Skeletal muscle satellite cell (primary cell): ENCODE measurements around the gene DDIT3.

Experiments
- H3K27me3 ChIP-seq: 2 replicates; pipeline ENCODE4 v1.7.0; 2013; ENCODE audit warnings: low read length; ENCODE audit not compliant: control insufficient read depth, insufficient read depth
- H3K36me3 ChIP-seq: 2 replicates; pipeline ENCODE4 v1.7.0; 2013; ENCODE audit warnings: mild to moderate bottlenecking, control low read depth, low read length; ENCODE audit not compliant: insufficient read depth
- H3K4me1 ChIP-seq: 2 replicates; pipeline ENCODE4 v1.7.0; 2013; ENCODE audit warnings: low read length; ENCODE audit not compliant: control insufficient read depth, insufficient read depth
- H3K4me2 ChIP-seq: 2 replicates; pipeline ENCODE4 v1.7.0; 2013; ENCODE audit warnings: mild to moderate bottlenecking, low read length
- H3K4me3 ChIP-seq: 2 replicates; pipeline ENCODE4 v1.7.0; 2013; ENCODE audit warnings: low read length
- H3K9ac ChIP-seq: 2 replicates; pipeline ENCODE4 v1.7.0; 2013; ENCODE audit warnings: mild to moderate bottlenecking, low read depth, low read length, moderate library complexity
- H3K9me3 ChIP-seq: replicated peaks from 2 replicates; pipeline ENCODE4 v1.7.0; 2013; ENCODE audit warnings: mild to moderate bottlenecking, control low read depth, low read length

Gene DDIT3

DNA sequence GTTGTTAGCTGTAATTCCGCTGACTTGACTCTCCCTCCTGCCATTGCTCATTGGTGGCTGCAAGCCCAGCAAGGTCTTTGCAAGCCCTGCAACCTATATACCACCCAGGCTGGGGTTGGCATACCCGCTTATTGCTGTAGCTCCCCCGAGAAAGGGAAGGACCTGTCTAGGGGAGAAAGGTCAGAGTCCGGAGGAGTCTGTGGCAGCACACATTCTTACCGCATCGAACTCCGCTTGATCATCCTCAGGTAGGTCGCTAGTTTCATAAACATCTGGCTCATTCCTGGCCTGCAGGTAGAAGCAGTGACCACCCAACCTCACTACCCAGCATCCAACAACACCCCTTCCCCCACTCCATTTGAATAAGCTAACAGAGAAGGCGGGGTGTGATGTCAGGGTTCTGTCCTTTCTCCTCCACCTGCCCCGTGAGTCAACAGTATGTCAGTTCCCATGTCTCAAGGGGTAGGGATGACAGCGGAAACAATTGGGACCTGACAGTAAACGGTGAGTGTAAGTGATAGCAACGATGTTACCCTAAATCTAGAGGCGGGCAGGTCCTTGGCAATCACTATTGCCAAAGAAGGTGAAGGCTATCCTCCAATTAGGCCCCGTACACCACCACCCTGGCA lies 25.6 kb upstream of the DDIT3 start:
- H3K4me2 ChIP-seq = peak overlapping the region; percentile 99
- H3K36me3 ChIP-seq = peaks cover 21% of the 10 kb centered on the region
- peaks cover 25% of the 10 kb centered on the region for H3K27me3 ChIP-seq
- peaks cover 22% of the 10 kb centered on the region for H3K4me1 ChIP-seq
- H3K9me3 ChIP-seq = no peaks in the 10 kb centered on the region
- H3K4me3 ChIP-seq = peak overlapping the region; percentile 78
- peak overlapping the region; percentile 97 for H3K9ac ChIP-seq

DNA sequence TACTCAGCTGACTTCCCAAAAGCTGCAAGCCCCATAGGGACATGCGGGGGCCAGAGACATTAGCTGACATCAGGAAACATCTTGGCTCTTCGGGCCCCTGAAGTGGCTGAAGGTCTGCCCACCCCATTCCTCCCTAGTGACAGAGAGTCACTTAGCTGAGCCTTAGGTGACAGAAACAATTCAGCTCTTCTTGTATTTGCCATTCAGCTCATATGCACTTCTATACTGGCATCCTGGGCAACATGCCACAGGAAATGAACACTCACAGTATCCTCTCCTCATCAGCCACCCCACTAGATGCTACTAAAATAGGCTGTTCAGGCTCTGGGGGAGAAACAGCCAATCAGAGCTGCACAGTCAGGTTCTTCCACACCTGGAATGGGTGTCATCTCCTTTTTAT lies 23.3 kb upstream of the DDIT3 start:
- H3K4me2 ChIP-seq = no peak overlapping the region
- no peak overlapping the region for H3K9ac ChIP-seq
- no peak overlapping the region for H3K4me3 ChIP-seq
- H3K36me3 ChIP-seq = peaks cover 37% of the 10 kb centered on the region
- no peaks in the 10 kb centered on the region for H3K9me3 ChIP-seq
- H3K4me1 ChIP-seq = peaks cover 17% of the 10 kb centered on the region
- H3K27me3 ChIP-seq = peaks cover 5% of the 10 kb centered on the region

DNA sequence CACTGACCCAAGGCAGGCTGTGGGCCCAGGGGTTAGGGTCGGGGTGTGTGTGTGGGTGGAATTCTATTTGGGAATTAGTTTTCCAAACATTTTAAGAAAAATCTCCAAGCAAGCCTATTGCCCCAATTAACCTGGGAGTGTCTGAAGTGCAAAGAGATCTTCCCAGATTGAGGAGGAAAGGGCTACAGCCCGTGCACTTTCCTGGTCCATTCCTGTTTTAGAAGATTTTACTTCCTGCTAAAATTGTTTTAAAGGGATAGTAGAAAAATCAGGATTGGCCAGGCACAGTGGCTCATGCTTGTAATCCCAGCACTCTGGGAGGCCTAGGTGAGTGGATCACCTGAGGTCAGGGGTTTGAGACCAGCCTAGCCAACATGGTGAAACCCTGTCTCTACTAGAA lies 21.4 kb upstream of the DDIT3 start:
- H3K36me3 ChIP-seq = peaks cover 50% of the 10 kb centered on the region
- no peak overlapping the region for H3K4me3 ChIP-seq
- H3K4me1 ChIP-seq = peaks cover 17% of the 10 kb centered on the region
- H3K9ac ChIP-seq = no peak overlapping the region
- H3K27me3 ChIP-seq = no peaks in the 10 kb centered on the region
- H3K9me3 ChIP-seq = no peaks in the 10 kb centered on the region
- no peak overlapping the region for H3K4me2 ChIP-seq

DNA sequence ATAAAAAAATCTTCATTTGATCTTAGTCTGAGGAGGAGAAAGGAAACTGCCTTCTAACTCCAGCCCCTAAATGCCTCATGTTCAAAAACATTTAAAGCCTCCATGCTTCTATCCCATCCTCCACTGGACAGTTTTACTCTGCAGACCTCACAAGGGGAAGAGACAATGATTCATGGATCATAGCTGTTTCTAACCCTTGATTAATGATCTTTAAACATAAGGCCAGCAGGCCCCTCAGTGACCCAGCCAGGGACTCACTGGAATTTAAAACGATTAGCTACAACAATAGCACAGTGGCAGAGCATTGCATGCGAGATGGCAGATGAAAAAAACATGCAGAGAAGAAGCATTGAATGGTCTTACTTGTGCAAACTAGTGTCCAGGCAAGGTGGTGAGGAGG lies 20.7 kb upstream of the DDIT3 start:
- H3K4me3 ChIP-seq = no peak overlapping the region
- H3K9me3 ChIP-seq = no peaks in the 10 kb centered on the region
- H3K9ac ChIP-seq = no peak overlapping the region
- peaks cover 53% of the 10 kb centered on the region for H3K36me3 ChIP-seq
- no peak overlapping the region for H3K4me2 ChIP-seq
- H3K4me1 ChIP-seq = peaks cover 14% of the 10 kb centered on the region
- no peaks in the 10 kb centered on the region for H3K27me3 ChIP-seq

DNA sequence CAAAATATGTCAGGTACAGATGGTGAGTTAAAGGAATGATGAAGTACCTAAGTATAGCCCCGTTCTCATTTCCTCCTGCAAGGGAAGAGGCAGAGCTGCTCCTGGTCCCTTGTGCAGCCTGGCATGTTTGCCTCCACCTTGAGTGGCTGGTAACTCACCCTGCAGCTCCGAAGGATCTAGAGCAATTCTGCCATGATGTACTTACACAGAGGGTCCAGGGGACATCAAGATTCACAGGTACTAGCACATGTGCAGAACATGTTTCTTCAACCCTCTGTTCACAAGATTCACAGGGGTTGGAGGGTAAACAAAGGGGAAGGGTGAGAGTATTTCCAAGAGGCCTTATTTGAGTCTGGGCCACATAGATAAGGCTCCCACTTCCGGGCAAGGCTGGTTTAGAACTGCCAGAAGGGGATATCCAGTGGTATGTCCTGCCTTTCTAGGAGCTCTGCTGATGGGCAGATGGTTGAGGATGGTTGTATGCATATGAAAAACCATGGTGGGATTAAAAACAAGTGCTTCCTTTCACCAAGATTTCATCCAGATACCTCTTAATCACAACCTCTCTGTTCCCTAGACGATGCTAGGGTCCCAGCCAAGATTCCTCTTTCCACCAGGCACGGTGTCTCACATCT lies 18.9 kb upstream of the DDIT3 start:
- peaks cover 6% of the 10 kb centered on the region for H3K4me1 ChIP-seq

DNA sequence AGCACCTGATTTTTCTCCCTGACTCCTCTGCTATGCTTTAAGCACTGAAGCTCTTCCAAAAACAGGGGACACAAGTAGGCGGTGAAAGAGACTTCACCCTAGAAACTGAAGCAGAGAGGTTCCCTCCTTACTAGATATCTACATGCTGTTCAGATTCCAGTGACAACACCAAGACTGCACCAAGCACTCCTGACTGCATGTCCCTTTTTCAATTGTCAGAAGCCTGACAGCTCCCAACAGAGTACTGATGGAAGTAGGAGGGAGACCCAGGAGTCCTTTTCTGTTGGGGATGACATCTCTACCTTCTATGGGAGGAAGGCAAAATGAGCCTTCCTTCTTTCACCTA lies 16.3 kb upstream of the DDIT3 start:
- Histone ChIP-seq H3K27me3 (no peaks in the 10 kb centered on the region), H3K4me2 (no peak overlapping the region), H3K4me1 (peaks cover 6% of the 10 kb centered on the region), H3K9me3 (no peaks in the 10 kb centered on the region), H3K4me3 (no peak overlapping the region), H3K36me3 (peaks cover 76% of the 10 kb centered on the region), H3K9ac (no peak overlapping the region)

More for the DNA sequence above, 18.9 kb upstream of the DDIT3 start:
- no peak overlapping the region for H3K4me2 ChIP-seq
- H3K36me3 ChIP-seq = peaks cover 58% of the 10 kb centered on the region
- H3K9me3 ChIP-seq = no peaks in the 10 kb centered on the region
- no peak overlapping the region for H3K9ac ChIP-seq
- no peaks in the 10 kb centered on the region for H3K27me3 ChIP-seq
- no peak overlapping the region for H3K4me3 ChIP-seq

DNA sequence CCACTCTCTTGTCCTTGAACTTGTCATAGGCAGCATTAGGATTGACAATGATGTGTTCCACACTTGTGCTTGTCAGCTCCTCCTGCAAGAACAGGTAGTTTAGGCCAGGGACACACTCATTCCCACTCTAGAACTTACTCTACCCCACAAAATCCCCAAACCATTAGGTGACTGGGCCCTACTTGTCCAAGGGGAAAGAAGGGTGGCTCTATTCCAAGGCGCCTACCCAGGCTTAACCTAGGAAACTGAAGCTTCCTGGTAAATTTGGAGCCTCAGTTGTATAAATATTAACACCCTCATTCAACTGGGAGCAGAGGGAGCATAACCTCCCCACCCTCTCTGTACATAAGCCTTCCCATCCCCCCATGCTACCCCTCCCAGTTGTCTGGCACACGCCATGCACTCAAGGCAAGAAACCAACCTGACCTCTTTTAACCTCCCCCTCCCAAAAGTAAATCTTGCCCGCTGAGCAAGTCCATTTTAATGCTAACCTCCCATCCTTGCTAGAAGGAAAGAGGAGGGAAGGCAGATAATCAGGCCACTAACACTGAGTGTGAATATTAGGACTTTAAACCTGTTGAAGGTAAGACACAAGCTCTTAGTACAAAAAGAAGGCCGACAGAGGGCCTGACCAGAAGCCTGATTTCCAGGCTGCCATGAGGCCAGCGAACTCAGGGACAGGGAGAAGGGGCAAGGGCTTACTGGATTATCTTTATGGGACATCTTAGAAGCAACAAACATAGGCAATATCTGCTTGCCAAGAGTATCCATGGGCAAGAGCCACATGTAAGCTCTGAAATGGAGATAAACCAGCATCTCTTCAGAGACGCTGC lies 15.7 kb upstream of the DDIT3 start:
- H3K27me3 ChIP-seq = no peaks in the 10 kb centered on the region
- H3K4me1 ChIP-seq = peaks cover under 1% of the 10 kb centered on the region
- H3K4me3 ChIP-seq = no peak overlapping the region
- H3K4me2 ChIP-seq = no peak overlapping the region
- H3K36me3 ChIP-seq = peaks cover 76% of the 10 kb centered on the region
- H3K9ac ChIP-seq = no peak overlapping the region
- H3K9me3 ChIP-seq = no peaks in the 10 kb centered on the region

DNA sequence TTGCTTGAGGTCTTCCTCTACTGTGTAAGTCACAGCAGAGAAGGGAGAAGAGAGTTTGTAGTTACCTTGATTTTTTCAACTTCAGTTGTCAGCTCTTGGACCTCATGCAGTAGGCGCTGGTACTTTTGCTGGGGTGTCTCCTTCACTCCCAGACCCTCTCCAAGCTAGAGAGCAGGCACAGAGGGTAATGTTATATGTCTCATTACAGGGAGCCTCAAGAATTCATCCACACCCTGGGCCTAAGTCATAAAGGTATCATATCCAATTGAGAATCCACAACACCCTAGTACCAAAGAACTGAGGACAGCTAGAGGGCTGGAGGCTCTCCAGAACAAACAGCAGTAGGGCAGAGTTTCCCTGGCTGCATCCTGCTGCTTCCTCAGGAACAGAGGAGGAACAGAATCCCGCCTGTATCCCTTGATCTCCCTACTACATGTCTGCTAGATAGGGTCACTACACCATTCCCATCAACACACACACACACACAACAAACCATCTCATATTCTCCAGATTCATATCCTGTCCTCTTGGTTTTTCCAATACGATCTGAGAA lies 14.8 kb upstream of the DDIT3 start:
- Histone ChIP-seq H3K4me1 (no peaks in the 10 kb centered on the region), H3K27me3 (no peaks in the 10 kb centered on the region), H3K9ac (no peak overlapping the region), H3K36me3 (peaks cover 81% of the 10 kb centered on the region), H3K9me3 (no peaks in the 10 kb centered on the region), H3K4me2 (no peak overlapping the region), H3K4me3 (no peak overlapping the region)

DNA sequence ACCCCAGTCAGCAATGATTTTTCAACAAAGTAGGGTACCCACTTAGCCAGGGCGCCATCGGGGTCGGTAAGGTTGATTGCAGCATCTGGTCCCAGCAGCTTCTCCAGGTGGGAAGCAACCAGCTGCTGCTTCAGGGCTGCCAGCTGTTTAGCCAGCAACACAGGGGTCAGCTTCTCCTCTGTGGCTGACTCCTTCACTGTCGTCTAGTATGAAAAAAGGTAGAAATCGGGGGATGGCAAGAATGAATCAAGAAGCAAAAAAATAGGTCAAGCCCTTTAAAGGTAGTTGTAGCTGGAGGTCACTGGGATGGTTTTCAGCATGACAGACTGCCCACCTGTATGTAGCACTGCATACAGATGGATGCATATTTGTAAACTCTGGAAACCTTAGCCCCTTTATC lies 13.9 kb upstream of the DDIT3 start:
- no peaks in the 10 kb centered on the region for H3K4me1 ChIP-seq
- no peaks in the 10 kb centered on the region for H3K9me3 ChIP-seq
- no peak overlapping the region for H3K4me2 ChIP-seq
- H3K27me3 ChIP-seq = no peaks in the 10 kb centered on the region
- H3K9ac ChIP-seq = no peak overlapping the region
- H3K4me3 ChIP-seq = no peak overlapping the region
- H3K36me3 ChIP-seq = peaks cover 81% of the 10 kb centered on the region

DNA sequence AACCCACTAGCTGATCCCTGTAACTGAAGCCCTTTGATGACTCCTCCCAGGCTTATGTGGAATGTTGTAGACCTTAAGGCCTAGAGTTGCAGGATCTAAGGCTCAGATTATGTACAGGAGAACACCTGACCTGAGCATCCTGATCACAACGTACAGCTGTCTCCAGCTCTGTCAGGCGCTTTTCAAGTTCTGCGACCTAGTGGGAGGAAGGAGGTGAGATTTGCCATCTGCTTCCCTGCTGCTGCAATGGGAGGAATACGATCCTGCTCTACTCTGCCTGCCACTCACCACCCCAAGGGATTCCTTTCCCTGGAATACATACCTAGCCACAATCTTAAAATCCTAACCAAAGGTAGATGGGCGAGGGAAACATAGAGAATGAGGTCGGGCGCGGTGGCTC lies 12.8 kb upstream of the DDIT3 start:
- Histone ChIP-seq H3K27me3 (no peaks in the 10 kb centered on the region), H3K4me3 (no peak overlapping the region), H3K4me2 (no peak overlapping the region), H3K9ac (no peak overlapping the region), H3K9me3 (no peaks in the 10 kb centered on the region), H3K4me1 (no peaks in the 10 kb centered on the region), H3K36me3 (peaks cover 81% of the 10 kb centered on the region)

DNA sequence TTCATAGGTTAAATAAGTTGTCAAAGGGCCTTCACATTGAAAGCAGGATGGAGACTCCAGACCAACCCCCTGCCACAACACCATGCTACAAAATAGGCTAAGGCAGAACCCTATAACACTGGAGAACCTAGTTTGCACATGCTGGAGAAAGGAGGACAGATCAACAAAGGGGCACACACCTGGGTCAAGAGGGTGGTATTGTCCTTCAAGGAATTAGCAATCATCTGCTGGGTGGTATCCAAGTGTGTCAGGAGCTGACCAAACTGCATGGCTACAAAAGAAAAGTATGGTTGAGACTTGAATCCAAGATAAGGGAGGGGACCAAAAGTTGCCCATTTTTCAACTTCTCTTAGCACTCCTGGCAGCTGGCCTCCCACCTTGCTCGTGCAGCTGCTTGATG lies 11.5 kb upstream of the DDIT3 start:
- Histone ChIP-seq H3K36me3 (peaks cover 83% of the 10 kb centered on the region), H3K27me3 (no peaks in the 10 kb centered on the region), H3K4me2 (no peak overlapping the region), H3K4me1 (no peaks in the 10 kb centered on the region), H3K4me3 (no peak overlapping the region), H3K9me3 (no peaks in the 10 kb centered on the region), H3K9ac (no peak overlapping the region)
